Measurements from ENCODE around the gene SEPTIN7. TPM values are rescaled to one million over a fixed set of nuclear protein-coding genes. Genes with fewer than 3 reads are reported as not detected.

Gene SEPTIN7
- total RNA-seq, 1 donor from 2014 or later, result 236 TPM

DNA sequence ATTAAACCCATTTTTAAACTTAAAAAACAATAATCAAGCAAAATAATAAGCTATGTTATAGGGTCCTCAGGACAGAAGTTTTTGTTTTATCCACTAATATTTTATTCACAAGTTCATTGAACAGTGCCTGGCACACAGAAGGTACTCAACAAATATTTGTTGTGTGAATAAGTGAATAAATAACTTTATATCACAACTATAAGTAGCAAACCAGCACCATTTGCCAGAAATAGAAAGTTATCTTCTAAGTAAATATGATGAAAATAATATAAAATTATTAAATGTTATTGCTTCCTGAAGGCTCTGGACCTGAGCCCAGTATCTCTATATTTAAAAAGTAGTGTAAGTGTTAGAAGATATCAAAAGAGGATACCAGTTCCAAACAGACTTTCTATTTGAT is 29.1 kb upstream of the SEPTIN7 start:
- H3K4me1 Mint-ChIP-seq (ENCODE audit: low read depth), result no peaks in the 10 kb centered on the region
- H3K27me3 Mint-ChIP-seq (ENCODE audit: low read depth), result peaks cover 5% of the 10 kb centered on the region
- H3K9me3 Mint-ChIP-seq, result no peaks in the 10 kb centered on the region
- H3K36me3 Mint-ChIP-seq (ENCODE audit: low read depth), result no peaks in the 10 kb centered on the region
- H3K4me3 Mint-ChIP-seq (ENCODE audit: low read depth), result no peak overlapping the region
- intact Hi-C loops (cut with micrococcal nuclease), result no loop called here
- H3K27ac Mint-ChIP-seq, result no peak overlapping the region
- DNase-seq (ENCODE audit: low spot score), result no peak

DNA sequence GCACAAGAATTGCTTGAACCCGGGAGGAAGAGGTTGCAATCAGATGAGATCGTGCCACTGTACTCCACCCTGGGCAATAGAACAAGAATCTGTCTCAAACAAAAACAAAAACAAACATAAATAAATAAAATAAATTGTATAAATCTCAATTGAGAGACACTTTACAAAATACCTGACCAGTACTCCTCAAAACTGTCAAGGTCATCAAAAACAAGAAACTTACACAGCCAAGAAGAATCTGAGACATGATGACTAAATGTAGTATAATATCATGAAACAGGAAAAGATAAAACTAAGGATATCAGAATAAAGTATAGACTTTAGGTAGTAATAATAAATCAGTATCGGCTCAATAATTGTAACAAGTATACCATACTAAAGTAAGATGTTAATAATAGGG is 26.9 kb upstream of the SEPTIN7 start:
- intact Hi-C loops (cut with micrococcal nuclease), result no loop called here
- Mint-ChIP-seq H3K4me3 (ENCODE audit: low read depth) (no peak overlapping the region), H3K27ac (no peak overlapping the region), H3K4me1 (ENCODE audit: low read depth) (no peaks in the 10 kb centered on the region), H3K27me3 (ENCODE audit: low read depth) (peaks cover 3% of the 10 kb centered on the region), H3K9me3 (no peaks in the 10 kb centered on the region), H3K36me3 (ENCODE audit: low read depth) (no peaks in the 10 kb centered on the region)
- DNase-seq (ENCODE audit: low spot score), result no peak

DNA sequence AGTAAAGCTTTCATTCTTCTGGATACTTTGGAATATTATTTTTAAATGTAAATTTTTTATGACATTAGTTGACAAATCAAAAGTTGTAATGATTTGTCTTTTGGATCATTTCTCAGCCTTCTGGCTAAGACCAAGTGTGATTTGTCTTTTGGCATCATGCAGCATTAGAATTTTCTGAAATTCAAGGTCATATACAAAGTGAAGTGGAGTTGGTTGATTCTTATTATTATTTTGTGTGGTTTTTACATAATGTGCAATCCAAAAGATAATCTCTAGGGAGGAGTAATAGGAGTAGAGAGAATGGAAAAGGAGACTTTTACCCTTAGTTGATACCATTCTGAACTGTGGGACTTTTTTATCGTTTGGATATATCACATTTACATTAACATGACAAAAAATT is 24.2 kb upstream of the SEPTIN7 start:
- Mint-ChIP-seq H3K9me3 (no peaks in the 10 kb centered on the region), H3K27ac (no peak overlapping the region), H3K36me3 (ENCODE audit: low read depth) (no peaks in the 10 kb centered on the region), H3K4me1 (ENCODE audit: low read depth) (no peaks in the 10 kb centered on the region), H3K4me3 (ENCODE audit: low read depth) (no peak overlapping the region), H3K27me3 (ENCODE audit: low read depth) (peaks cover 3% of the 10 kb centered on the region)
- DNase-seq (ENCODE audit: low spot score), result no peak
- intact Hi-C loops (cut with micrococcal nuclease), result no loop called here

DNA sequence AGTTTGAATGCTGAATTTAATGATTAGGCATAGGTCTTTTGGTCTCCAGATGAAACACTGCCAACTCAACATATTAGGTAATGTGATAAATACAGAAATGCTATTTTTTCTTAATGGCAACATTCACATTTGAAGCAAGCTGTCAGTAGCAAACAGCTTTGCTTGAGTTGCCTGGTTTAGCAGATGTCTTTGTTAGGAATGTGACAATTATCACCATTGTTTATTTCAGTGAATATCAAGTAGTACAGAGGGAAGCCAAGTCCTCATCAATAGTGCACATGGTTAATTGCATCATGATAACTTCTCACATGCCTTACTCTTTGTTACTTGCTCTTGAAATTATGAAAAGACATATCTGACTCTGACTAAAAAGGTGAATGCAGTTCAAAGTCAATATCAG is 23.7 kb upstream of the SEPTIN7 start:
- H3K9me3 Mint-ChIP-seq, result no peaks in the 10 kb centered on the region
- H3K27ac Mint-ChIP-seq, result no peak overlapping the region
- H3K4me1 Mint-ChIP-seq (ENCODE audit: low read depth), result no peaks in the 10 kb centered on the region
- DNase-seq (ENCODE audit: low spot score), result no peak
- no peaks in the 10 kb centered on the region for H3K36me3 Mint-ChIP-seq (ENCODE audit: low read depth)
- H3K4me3 Mint-ChIP-seq (ENCODE audit: low read depth), result no peak overlapping the region
- H3K27me3 Mint-ChIP-seq (ENCODE audit: low read depth), result peaks cover 3% of the 10 kb centered on the region
- intact Hi-C loops (cut with micrococcal nuclease), result no loop called here

DNA sequence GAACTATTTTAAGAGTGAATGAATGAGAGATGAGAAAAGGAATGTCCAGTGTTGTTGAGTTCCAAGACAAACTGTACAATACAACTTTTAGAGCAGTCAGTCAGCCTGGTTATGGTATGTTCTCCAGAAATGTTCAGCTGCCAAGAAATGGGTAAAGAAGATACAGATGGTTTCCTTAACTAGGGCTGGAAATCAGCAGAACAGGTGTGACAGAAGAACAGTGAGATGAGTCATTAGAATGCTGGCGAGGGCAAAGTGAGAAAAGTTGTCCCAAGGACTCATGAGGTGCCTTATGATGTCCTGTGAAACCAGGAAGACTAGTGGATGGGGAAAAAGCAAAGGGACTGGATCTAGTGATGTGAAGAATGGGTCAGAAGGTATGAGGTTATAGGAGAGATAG is 20.8 kb upstream of the SEPTIN7 start:
- Mint-ChIP-seq H3K36me3 (ENCODE audit: low read depth) (no peaks in the 10 kb centered on the region), H3K9me3 (no peaks in the 10 kb centered on the region), H3K27ac (no peak overlapping the region), H3K4me3 (ENCODE audit: low read depth) (no peak overlapping the region), H3K4me1 (ENCODE audit: low read depth) (no peaks in the 10 kb centered on the region), H3K27me3 (ENCODE audit: low read depth) (peaks cover 3% of the 10 kb centered on the region)
- DNase-seq (ENCODE audit: low spot score), result no peak
- intact Hi-C loops (cut with micrococcal nuclease), result no loop called here

DNA sequence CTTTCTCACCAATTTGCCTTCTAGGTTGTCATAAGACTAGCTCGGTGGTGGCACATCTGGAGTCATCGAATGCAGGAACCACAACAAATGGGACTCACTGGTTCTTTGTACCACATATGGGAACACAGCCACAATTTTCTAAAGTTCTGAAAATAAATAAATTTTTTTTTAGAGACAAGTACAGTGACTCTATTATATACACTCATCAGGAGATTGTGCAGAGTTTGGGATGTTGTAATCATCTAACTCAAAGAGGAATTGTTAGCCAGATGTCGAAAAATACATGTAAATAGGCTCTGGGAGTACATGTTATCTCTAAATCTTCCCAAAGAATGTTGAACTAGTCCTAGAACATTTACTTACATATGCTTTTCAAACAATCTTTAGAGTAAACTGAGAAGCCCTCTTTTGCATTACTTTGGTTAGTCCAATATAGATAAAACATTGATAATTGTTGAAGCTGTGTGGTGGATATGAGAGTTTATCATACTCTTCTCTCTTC is 19.6 kb upstream of the SEPTIN7 start:
- DNase-seq (ENCODE audit: low spot score), result no peak
- peaks cover 3% of the 10 kb centered on the region for H3K27me3 Mint-ChIP-seq (ENCODE audit: low read depth)
- H3K4me1 Mint-ChIP-seq (ENCODE audit: low read depth), result no peaks in the 10 kb centered on the region
- intact Hi-C loops (cut with micrococcal nuclease), result no loop called here
- H3K36me3 Mint-ChIP-seq (ENCODE audit: low read depth), result no peaks in the 10 kb centered on the region
- no peak overlapping the region for H3K4me3 Mint-ChIP-seq (ENCODE audit: low read depth)
- H3K9me3 Mint-ChIP-seq, result no peaks in the 10 kb centered on the region
- no peak overlapping the region for H3K27ac Mint-ChIP-seq

DNA sequence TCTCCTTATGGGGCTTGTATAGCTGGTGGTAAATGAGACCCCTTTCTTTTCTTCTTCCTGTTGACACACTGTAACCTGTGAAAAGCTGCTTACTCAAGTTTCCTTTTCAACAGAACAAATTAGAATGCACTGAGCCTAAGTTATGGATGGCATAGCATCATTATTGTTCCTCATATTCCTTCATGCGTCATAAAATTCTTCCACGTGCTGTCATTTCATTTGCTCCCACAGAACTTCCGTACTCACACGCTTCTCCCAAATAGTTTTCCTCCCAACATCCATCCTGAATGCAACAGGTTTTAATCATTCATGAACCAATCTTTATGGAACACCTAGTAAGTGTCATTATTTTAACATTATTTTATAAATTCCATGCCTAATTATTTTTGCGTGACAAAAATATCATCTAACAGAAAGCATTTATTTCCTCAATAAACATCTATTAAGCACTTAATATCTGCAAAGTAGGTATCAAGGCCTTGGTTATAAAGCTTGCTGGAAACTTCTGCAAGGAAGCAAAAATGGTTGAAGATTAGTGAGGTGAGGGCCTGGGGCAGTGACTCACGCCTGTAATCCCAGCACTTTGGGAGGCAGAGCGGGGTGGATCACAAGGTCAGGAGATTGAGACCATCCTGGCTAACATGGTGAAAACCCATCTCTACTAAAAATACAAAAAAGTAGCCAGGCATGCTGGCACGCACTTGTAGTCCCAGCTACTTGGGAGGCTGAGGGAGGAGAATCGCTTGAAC is 18.9 kb upstream of the SEPTIN7 start:
- intact Hi-C loops (cut with micrococcal nuclease), result no loop called here
- H3K4me1 Mint-ChIP-seq (ENCODE audit: low read depth), result no peaks in the 10 kb centered on the region
- no peaks in the 10 kb centered on the region for H3K36me3 Mint-ChIP-seq (ENCODE audit: low read depth)
- no peak overlapping the region for H3K4me3 Mint-ChIP-seq (ENCODE audit: low read depth)
- DNase-seq (ENCODE audit: low spot score), result no peak
- peaks cover 3% of the 10 kb centered on the region for H3K27me3 Mint-ChIP-seq (ENCODE audit: low read depth)
- H3K27ac Mint-ChIP-seq, result no peak overlapping the region
- H3K9me3 Mint-ChIP-seq, result no peaks in the 10 kb centered on the region

DNA sequence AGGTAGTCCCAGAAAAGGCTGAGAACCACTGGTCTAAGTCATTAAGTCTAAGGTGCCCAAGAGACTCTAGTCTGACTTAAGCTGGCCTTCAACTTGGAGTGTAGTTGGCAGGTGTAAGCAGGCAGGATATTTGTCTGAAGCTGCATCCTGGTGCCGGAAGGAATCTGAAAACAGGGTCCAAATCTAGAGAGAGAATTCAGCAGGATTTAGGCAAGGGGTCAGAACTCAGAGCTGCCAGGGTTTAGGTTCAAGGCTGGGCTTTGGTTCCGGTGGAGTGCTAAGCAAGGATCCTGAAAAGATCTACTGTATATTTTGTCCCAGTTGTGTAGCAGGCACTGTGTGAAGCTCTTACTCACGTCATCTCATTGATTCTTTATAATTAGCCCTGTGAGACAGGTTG is 16.5 kb upstream of the SEPTIN7 start:
- H3K9me3 Mint-ChIP-seq, result peaks cover 7% of the 10 kb centered on the region

DNA sequence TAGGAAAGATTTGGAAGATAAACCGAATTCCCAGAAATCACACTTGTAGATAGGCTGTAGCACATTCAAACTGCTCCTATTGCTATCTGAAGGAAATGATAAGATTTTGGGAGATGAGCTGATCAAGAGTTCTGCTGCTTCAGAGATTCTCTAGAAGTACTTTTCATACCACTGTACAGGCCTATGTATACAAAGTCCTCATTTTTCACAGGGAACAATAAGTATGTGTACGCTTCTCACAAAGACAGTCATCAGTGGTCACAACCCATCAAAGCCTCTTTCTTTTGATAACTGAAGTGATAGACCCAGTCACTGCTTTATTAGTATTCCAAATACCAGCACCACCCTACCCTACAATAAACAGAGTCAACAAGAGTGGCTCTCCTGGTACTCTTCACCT is 15.6 kb upstream of the SEPTIN7 start:
- Mint-ChIP-seq H3K27me3 (ENCODE audit: low read depth) (peaks cover 5% of the 10 kb centered on the region), H3K27ac (no peak overlapping the region), H3K4me3 (ENCODE audit: low read depth) (no peak overlapping the region), H3K4me1 (ENCODE audit: low read depth) (no peaks in the 10 kb centered on the region), H3K9me3 (peaks cover 14% of the 10 kb centered on the region), H3K36me3 (ENCODE audit: low read depth) (no peaks in the 10 kb centered on the region)
- intact Hi-C loops (cut with micrococcal nuclease), result no loop called here
- no peak for DNase-seq (ENCODE audit: low spot score)

More for the DNA sequence above, 16.5 kb upstream of the SEPTIN7 start:
- Mint-ChIP-seq H3K4me1 (ENCODE audit: low read depth) (no peaks in the 10 kb centered on the region), H3K36me3 (ENCODE audit: low read depth) (no peaks in the 10 kb centered on the region), H3K4me3 (ENCODE audit: low read depth) (no peak overlapping the region), H3K27me3 (ENCODE audit: low read depth) (peaks cover 5% of the 10 kb centered on the region), H3K27ac (no peak overlapping the region)
- DNase-seq (ENCODE audit: low spot score), result no peak
- intact Hi-C loops (cut with micrococcal nuclease), result no loop called here

DNA sequence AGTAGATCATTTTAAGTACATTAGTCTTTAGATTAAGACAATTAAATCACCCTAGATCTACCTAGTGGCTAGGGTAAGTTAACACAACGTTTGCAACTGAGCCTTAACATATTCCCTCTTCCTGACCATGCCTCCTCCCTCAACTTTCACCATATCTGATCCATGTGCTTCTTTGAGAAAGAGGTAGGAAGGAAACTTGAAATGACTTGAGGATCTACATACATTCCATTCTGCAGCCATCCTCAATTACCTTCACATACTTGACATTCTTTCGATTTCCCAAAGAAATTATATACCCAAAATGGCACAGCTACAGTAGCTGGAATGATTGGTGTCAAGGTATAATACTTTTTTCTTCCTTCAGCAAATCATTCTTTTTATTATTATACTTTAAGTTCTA is 12.9 kb upstream of the SEPTIN7 start:
- H3K36me3 Mint-ChIP-seq (ENCODE audit: low read depth), result no peaks in the 10 kb centered on the region
- H3K27ac Mint-ChIP-seq, result no peak overlapping the region
- H3K9me3 Mint-ChIP-seq, result peaks cover 16% of the 10 kb centered on the region
- no peaks in the 10 kb centered on the region for H3K4me1 Mint-ChIP-seq (ENCODE audit: low read depth)
- H3K4me3 Mint-ChIP-seq (ENCODE audit: low read depth), result no peak overlapping the region
- DNase-seq (ENCODE audit: low spot score), result no peak
- H3K27me3 Mint-ChIP-seq (ENCODE audit: low read depth), result peaks cover 5% of the 10 kb centered on the region
- intact Hi-C loops (cut with micrococcal nuclease), result no loop called here

DNA sequence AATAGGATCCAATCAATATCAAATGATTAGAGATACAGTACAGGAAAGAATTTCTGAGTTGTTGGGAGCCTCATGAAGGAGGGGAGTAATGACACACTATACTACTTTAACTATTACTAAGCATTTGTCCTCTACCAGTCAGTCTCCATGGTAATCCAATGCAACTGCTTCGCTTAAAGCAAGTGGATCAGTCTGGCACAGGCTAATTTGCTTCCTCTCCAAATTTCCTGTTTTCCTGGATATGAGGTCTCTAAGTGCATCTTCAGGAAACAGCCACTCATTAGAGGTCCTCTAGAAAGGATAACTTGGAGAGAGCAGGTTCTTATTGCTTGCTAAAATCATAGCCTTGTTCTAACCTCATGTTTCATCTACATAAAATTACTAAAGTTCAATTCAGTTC is 8.4 kb upstream of the SEPTIN7 start:
- Mint-ChIP-seq H3K9me3 (peaks cover 16% of the 10 kb centered on the region), H3K27ac (no peak overlapping the region), H3K4me3 (ENCODE audit: low read depth) (no peak overlapping the region), H3K36me3 (ENCODE audit: low read depth) (no peaks in the 10 kb centered on the region), H3K4me1 (ENCODE audit: low read depth) (no peaks in the 10 kb centered on the region), H3K27me3 (ENCODE audit: low read depth) (peaks cover 1% of the 10 kb centered on the region)
- intact Hi-C loops (cut with micrococcal nuclease), result no loop called here
- no peak for DNase-seq (ENCODE audit: low spot score)

DNA sequence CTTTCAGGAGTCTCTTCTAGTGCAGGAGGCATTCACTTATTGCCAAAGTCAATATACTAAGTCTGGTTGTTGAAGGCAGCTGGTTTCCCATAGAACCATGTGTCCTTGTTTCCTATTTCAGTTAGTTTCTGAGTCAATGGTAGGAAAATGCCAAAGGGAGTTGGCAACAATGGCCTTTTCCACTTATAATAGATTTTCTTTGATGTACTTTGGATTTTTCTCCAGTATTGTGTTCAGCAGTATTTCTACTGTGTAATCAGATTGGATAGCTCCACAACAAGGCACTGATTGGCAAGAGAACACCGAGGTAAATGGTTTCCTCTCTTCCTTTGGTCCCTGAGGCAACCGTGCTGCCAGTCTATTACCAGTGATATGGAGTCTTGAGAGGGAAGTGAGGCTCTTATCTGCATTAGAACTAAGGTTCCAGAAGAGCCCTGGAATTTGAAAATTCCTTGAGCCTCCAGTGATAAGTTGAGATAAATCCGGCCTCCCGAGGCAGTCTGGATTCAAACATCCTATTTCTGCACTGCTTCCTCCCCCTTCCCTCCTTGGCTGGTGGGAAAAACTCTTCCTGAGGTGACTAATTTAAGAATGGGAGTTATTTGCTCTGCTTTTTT is 7.9 kb upstream of the SEPTIN7 start:
- H3K9me3 Mint-ChIP-seq, result peaks cover 16% of the 10 kb centered on the region
- DNase-seq (ENCODE audit: low spot score), result no peak
- no peak overlapping the region for H3K27ac Mint-ChIP-seq
- H3K4me1 Mint-ChIP-seq (ENCODE audit: low read depth), result no peaks in the 10 kb centered on the region
- H3K36me3 Mint-ChIP-seq (ENCODE audit: low read depth), result no peaks in the 10 kb centered on the region
- intact Hi-C loops (cut with micrococcal nuclease), result no loop called here
- H3K4me3 Mint-ChIP-seq (ENCODE audit: low read depth), result no peak overlapping the region
- H3K27me3 Mint-ChIP-seq (ENCODE audit: low read depth), result no peaks in the 10 kb centered on the region

DNA sequence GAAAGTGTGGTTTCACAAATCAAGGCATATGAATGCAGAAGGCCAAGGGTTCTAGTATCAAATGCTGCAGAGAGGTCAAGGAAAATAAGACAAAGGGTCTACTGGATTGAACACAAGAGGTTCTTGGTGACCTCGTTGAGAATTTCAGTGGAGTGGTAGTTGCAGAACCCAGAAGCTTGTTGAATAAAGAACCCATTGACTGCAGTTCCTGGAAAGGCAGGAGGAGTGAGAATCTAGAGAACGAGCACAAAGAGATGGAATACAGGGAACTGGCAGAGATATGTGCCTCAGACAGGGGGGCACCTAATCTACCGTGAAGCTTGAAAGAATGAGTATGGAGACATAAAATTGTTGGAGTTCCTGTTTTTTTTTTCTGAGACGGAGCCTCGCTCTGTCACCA is 3.5 kb upstream of the SEPTIN7 start:
- Mint-ChIP-seq H3K27ac (no peak overlapping the region), H3K4me3 (ENCODE audit: low read depth) (no peak overlapping the region), H3K4me1 (ENCODE audit: low read depth) (peaks cover 9% of the 10 kb centered on the region), H3K9me3 (no peaks in the 10 kb centered on the region), H3K36me3 (ENCODE audit: low read depth) (peaks cover under 1% of the 10 kb centered on the region), H3K27me3 (ENCODE audit: low read depth) (no peaks in the 10 kb centered on the region)
- DNase-seq (ENCODE audit: low spot score), result no peak
- intact Hi-C loops (cut with micrococcal nuclease), result no loop called here

All from activated T-helper 2 cell treated with anti-CD3 and anti-CD28 coated beads, Interferon-gamma antibody, Interleukin-2, Interleukin-4, amounts not matched to agents 10 μg/mL and 5 μg/mL and 100 μg/mL, durations not matched to agents 14 hours and 24 hours and 36 hours (primary cell).